Stimulated activated CD8-positive, alpha-beta memory T cell treated with anti-CD3 and anti-CD28 coated beads, Interleukin-4, amount 100 ng/mL, for 1 hour (primary cell): ENCODE data around the gene PTPRN2.
A peak's percentile ranks its signal among the peaks of the same experiment; 100 is the strongest.
"Not testable (repeated sequence)": the region's sequence is repeated elsewhere in the genome, so short reads cannot be mapped to it uniquely, and the experiment has no call there.

Experiments
- DNase-seq, 2 donors: peaks; one replicate each; pipeline ENCODE4 v3.0.0-alpha.2; 2020; ENCODE audit warnings: low read depth in 2 of 2, low spot score in 1 of 2

PTPRN2 gene

GRCh38 chr7:157596026-157596425 lies 991.6 kb downstream of the PTPRN2 start:
- DNase-seq, result no peak

DNA sequence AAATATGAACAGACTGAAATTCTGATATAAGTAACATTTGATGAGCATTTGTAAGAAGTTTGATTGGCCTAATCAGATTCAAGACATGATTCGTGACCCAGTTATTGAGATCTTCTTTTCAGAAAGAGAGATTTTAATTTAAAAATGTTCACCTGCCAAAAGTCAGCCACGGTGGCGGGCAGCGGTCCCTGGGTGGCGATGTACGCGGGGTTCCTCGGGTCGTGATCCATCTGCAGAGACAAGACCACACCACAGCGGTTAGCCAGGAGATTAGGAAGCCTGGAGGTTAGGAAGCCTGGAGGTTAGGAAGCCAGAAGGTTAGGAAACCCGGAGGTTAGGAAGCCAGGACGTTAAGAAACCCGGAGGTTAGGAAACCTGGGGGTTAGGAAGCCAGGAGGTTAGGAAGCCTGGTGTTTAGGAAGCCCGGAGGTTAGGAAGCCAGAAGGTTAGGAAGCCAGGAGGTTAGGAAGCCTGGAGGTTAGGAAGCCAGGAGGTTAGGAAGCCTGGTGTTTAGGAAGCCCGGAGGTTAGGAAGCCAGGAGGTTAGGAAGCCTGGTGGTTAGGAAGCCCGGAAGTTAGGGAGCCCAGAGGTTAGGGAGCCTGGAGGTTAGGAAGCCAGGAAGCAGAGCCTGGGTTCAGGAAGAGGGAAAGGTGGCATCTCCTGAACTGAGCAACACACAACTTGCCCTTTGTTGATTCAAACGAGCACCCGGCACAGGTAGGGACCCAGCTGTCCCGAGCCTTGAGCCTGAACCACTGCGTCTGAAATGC lies 992.4 kb downstream of the PTPRN2 start:
- no peak for DNase-seq

DNA sequence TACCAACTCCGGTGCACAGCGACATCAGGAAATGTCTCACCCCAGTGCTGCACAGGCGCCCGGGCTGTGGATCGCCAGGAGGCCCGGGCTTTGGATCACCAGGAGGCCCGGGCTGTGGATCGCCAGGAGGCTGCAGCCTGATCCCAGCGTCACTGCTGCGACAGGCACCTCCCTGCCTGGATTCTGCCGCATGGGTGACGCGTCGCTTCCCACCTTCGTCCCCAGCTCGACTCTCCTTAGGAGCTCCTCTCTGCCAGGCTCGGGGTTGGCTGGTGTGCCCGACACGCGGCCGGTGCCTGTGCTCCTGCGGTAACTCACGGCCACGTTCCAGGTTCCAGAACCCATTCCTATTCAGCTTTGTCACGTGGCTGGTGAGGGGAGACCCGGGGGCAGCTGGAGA lies 993.3 kb downstream of the PTPRN2 start:
- no peak for DNase-seq

DNA sequence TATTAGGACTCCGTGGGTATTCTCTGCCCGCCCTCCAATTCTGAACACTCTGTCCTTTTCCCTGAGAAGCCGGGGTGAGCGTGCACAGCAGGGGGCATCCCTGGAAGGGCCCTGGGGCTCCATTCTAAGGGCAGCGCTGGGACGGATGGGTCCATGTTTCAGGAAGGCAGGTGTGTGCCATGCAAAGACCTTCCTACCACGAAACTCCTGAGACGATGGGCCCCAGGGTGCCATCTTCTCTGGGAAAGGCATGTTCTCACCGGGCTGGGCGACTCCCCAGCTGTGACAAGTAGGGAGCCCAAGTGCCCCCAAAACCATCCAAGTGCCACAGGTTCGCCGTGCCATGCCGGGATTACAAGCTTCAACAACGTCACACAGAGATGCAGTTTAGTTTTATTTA lies 994.1 kb downstream of the PTPRN2 start:
- no peak for DNase-seq

DNA sequence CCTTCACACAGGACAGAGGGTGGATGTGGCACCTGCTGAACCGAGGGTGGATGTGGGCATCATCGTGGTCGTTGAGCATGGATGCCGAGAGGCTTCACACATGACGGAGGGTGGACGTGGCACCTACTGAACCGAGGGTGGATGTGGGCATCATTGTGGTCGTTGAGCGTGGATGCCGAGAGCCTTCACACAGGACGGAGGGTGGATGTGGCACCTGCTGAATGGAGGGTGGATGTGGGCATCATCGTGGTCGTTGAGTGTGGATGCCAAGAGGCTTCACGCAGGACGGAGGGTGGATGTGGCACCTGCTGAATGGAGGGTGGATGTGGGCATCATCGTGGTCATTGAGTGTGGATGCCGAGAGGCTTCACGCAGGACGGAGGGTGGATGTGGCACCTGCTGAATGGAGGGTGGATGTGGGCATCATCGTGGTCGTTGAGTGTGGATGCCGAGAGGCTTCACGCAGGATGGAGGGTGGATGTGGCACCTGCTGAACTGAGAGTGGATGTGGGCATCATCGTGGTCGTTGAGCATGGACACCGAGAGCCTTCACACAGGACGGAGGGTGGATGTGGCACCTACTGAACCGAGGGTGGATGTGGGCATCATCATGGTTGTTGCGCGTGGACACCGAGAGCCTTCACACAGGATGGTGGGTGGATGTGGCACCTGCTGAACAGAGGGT lies 994.8 kb downstream of the PTPRN2 start:
- not testable (repeated sequence) for DNase-seq

GRCh38 chr7:157590526-157590925 lies 997.1 kb downstream of the PTPRN2 start:
- no peak for DNase-seq

DNA sequence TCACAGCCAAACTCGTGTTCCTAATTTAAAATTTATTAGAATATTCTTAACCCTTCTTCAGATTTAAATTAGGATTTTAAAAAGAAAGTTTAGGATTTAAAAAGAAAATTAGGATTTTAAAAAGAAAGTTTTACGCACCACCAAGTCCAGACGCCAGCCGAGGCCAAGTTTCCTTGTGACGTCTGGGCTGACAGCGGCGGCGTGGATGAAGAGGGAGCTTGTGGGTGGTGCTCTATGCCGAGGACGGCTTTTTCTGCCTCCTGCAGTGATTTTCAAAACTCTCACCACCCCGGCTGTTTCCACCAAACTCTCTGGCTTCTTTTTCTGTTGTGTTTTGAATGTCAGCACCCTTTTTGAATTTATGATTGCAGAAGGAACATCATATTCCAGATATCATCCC lies 997.9 kb downstream of the PTPRN2 start:
- no peak for DNase-seq

- DNase-seq, result no peak
Observed at GRCh38 chr7:157587805-157588560, 999.6 kb downstream of the PTPRN2 start.

DNA sequence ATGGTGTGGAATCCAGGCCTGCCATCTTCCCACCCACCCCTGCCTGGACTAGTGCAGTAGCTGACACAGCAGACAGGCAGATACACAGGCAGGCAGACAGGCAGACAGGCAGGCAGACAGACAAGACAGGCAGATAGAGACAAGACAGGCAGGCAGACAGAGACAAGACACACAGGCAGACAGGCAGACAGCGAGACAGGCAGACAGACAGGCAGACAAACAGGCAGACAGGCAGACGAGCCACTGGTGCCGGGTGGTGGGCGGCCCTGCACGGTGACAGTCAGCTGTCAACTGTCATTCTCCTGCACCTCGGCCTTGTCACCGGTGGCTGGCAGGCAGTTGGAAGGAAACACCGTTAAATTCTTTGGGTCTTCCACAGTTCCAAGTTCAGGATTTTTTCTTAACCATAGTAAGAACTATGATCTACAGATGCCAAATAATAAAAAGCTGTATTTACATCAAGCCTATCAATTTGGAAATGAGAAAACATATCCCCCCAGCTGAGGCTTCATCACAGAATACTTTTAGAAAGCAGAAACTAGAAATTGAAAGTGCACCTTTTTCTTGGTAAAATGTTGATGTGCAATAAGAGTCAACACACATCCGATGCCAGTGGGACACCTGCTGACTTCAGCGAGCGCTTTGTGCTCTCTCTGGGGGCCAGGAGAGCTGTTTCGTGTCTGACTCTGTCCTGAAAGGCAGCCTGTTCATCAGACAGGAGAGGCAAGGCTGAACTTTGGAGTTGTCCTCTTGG lies 1000.4 kb downstream of the PTPRN2 start:
- DNase-seq, result no peak

DNA sequence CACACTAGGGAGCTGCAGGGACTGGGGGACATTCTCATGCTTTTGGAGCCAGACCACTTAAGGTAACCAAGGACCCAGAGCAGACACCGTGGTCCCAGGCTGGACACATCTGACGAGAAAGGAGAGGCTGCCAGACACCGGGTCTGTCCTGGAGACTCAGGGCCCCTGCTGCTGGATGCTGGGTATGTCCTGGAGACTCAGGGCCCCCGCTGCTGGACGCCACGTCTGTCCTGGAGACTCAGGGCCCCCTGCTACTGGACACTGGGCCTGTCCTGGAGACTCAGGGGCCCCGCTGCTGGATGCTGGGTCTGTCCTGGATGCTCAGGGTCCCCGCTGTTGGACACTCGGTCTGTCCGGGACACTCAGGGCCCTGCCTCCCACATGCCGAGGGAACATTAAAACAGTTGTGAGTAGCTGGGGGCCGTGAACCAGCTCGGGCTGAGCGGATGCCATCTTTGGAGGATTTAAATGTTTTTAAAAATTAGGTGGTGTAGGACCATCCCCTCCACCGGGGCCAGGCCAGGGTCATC lies 1001.1 kb downstream of the PTPRN2 start:
- DNase-seq, result no peak

GRCh38 chr7:157585113-157585861 lies 1002.3 kb downstream of the PTPRN2 start:
- no peak for DNase-seq

DNA sequence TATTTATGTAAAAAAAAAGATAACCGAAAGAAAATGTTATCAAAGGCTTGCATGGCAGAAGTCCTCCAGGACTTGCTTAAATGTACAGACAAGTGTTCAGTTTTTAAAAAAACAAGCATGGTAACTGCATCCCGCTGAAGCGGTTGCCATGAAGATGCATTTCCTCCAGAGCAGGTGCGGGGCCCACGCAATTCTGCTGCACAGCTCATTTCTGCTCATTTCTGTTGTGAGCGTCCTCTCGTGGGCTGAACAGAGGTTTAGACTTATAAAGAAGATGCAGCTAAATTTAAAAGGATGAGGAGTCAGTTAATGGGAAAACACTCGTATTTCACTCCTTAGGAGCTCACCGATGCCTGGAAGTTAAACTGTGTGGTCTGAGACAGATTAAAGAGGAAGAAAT lies 1003.2 kb downstream of the PTPRN2 start:
- no peak for DNase-seq

GRCh38 chr7:157581740-157582139 lies 1005.9 kb downstream of the PTPRN2 start:
- no peak for DNase-seq

DNA sequence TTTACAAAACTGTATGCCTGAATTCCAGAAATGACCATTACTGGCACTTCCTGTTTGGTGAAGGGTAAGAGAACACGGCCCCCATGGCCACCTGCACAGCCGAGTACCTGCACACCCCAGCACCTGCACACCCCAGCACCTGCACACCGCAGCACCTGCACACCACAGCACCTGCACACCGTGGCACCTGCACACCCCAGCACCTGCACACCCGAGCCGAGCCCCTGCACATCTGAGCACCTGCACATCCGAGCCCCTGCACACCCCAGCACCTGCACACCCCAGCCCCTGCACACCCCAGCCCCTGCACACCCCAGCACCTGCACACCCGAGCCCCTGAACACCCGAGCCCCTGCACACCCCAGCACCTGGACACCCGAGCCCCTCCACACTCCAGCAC lies 1007.3 kb downstream of the PTPRN2 start:
- DNase-seq, result no peak

DNA sequence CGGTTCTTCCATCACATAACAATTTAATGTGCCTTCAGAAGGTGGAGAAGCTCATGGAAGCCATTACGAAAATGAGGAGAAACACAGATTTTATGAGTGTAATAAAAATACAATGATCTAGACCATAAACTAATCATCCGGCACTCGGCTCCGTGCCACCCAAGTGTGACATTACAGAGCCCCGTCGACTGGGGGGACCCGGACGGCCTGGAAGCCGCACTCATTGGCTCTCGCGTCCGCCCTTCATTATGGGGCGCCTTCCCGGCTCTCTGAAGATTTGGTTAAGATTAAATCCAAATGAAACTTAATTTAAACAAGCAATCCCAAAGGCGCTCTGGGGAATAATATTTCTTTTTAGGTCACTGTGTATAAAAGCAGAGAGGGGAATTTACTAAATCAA lies 1008.2 kb downstream of the PTPRN2 start:
- DNase-seq, result no peak

- no peak for DNase-seq
Observed at GRCh38 chr7:157577796-157578339, 1009.8 kb downstream of the PTPRN2 start.

GRCh38 chr7:157577061-157577460 lies 1010.6 kb downstream of the PTPRN2 start:
- DNase-seq, result no peak

GRCh38 chr7:157576415-157576814 lies 1011.2 kb downstream of the PTPRN2 start:
- DNase-seq, result peak in 1 of 2 donors; percentile 17

DNA sequence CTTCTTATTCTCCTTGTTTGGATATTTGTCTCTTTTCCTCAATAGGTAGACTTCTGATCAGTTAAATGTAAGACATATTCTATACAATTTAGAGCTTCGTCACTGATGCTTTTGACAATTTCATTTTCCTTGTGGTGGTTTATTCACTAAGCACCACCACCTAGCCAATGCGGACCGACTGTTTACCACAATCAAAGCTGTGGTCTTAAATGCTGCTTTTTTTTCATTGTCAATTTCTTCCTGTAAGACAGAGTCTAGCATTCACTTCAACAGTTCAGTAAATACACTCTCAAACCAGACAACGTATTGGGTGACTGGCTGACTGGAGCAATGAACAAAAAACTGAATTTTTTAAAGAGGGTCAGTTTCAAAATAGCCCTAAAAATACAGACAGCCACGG lies 1011.8 kb downstream of the PTPRN2 start:
- no peak for DNase-seq
